Measurements from ENCODE around the gene ZDHHC6. TPM values are rescaled to one million over a fixed set of nuclear protein-coding genes. Genes with fewer than 3 reads are reported as not detected.

ZDHHC6 gene
- total RNA-seq, 1 experiment from 2014 or later = 88.5 TPM

GRCh38 chr10:112385201-112385600 lies 61.5 kb downstream of the ZDHHC6 start:
- no peaks in the 10 kb centered on the region for H4K20me1 ChIP-seq (ENCODE audit: insufficient read depth)
- H3K36me3 ChIP-seq (ENCODE audit: control insufficient read depth in 1 of 2, insufficient read depth in 2 of 2, low read length in 2 of 2) = peaks cover 0 to 10% of the 10 kb centered on the region in 2 experiments; a peak in 1 of 4 replicates
- H3K4me2 ChIP-seq (ENCODE audit: low read length) = peak overlapping the region; percentile 66
- no peak overlapping the region for H2AFZ ChIP-seq (ENCODE audit: low read depth, low read length, poor library complexity, severe bottlenecking)
- peak overlapping the region; percentile 62 for H3K9ac ChIP-seq (ENCODE audit: low read length)
- ATAC-seq (no peak), DNase-seq (ENCODE audit: low read depth, low spot score) (no peak)
- BruUV-seq (replicated peaks) = no TSS peak
- H3K4me3 ChIP-seq (replicated peaks in 1 of 2; ENCODE audit: low read depth in 1 of 2, low read length in 2 of 2) = no peak overlapping the region
- peaks cover 91 to 98% of the 10 kb centered on the region in 2 experiments for H3K4me1 ChIP-seq (ENCODE audit: control insufficient read depth in 1 of 2, insufficient read depth in 2 of 2, low read length in 2 of 2)
- no peaks in the 10 kb centered on the region for H3K27me3 ChIP-seq (ENCODE audit: insufficient read depth, low read length)
- H3K9me3 ChIP-seq (ENCODE audit: control insufficient read depth in 1 of 2, insufficient read depth in 1 of 2, low read depth in 1 of 2, low read length in 2 of 2) = no peaks in the 10 kb centered on the region
- no peak for TF ChIP-seq YY1 (IDR thresholded peaks at IDR 0.05; ENCODE audit: extremely low read depth, insufficient replicate concordance, low read depth, low read length)
- no peak for TF ChIP-seq SIN3A (IDR thresholded peaks at IDR 0.05; ENCODE audit: low read depth)
- TF ChIP-seq ELF1 (IDR thresholded peaks at IDR 0.05; ENCODE audit: borderline replicate concordance, low read depth) = no peak
- no peak for TF ChIP-seq EZH2phosphoT487 (IDR thresholded peaks at IDR 0.05; ENCODE audit: borderline replicate concordance)
- TF ChIP-seq CTCF (IDR thresholded peaks at IDR 0.05 in 2 of 3, conservative IDR thresholded peaks at IDR 0.05 in 1 of 3; ENCODE audit: borderline replicate concordance in 1 of 3, insufficient read depth in 1 of 3, low read depth in 2 of 3, low read length in 2 of 3) = no peak
- H3K79me2 ChIP-seq (ENCODE audit: insufficient read depth, low read length) = peaks cover 78% of the 10 kb centered on the region
- ChIA-PET CTCF (interaction anchor here (2.4 to 3.2 kb wide), 2 partner anchors 11 to 50 kb away, joined by 14 to 15 read pairs; partner anchors contain the start of gene ACSL5), RAD21 (ENCODE audit: low non-redundant PET in 1 of 2, low total read pairs in 2 of 2, uncharacterized antibody in 2 of 2, unreplicated experiment in 2 of 2) (no interaction called here), POLR2A (interaction anchor here (1.4 to 9.8 kb wide), 4 partner anchors 9 to 142 kb away, joined by 3 to 134 read pairs (median 5); partner anchors contain the start of gene ACSL5)
- intact Hi-C loops (cut with micrococcal nuclease) = loop anchor here (5.0 to 10.0 kb wide), 3 partner anchors 132 to 687 kb away; partner anchors contain the start of gene TCF7L2
- H3K27ac ChIP-seq (ENCODE audit: low read depth, low read length) = peak overlapping the region; percentile 77
- no peaks in the 10 kb centered on the region for H3K9me2 ChIP-seq (ENCODE audit: insufficient read depth)

- no peaks in the 10 kb centered on the region for H3K27me3 ChIP-seq (ENCODE audit: insufficient read depth, low read length)
- H3K4me3 ChIP-seq (replicated peaks in 1 of 2; ENCODE audit: low read depth in 1 of 2, low read length in 2 of 2) = no peak overlapping the region
- intact Hi-C loops (cut with micrococcal nuclease) = loop anchor here (5.0 to 10.0 kb wide), 2 partner anchors 571 to 1987 kb away; partner anchors contain the start of gene TCF7L2
- POLR2A ChIA-PET = interaction anchor here (0.7 to 9.8 kb wide), 11 partner anchors 9 to 1985 kb away, joined by 3 to 134 read pairs (median 5); partner anchors contain the start of gene ACSL5
- H3K79me2 ChIP-seq (ENCODE audit: insufficient read depth, low read length) = peaks cover 71% of the 10 kb centered on the region
- CTCF ChIA-PET = interaction anchor here (1.4 to 3.2 kb wide), 3 partner anchors 10 to 63 kb away, joined by 3 to 15 read pairs (median 9); partner anchors contain the start of gene ACSL5
- RAD21 ChIA-PET (ENCODE audit: low non-redundant PET in 1 of 2, low total read pairs in 2 of 2, uncharacterized antibody in 2 of 2, unreplicated experiment in 2 of 2) = no interaction called here
- BruUV-seq (replicated peaks) = no TSS peak
- H3K27ac ChIP-seq (ENCODE audit: low read depth, low read length) = peak overlapping the region; percentile 77
- ATAC-seq (no peak), DNase-seq (ENCODE audit: low read depth, low spot score) (no peak)
- peaks cover 0 to 10% of the 10 kb centered on the region in 2 experiments; a peak in 1 of 4 replicates for H3K36me3 ChIP-seq (ENCODE audit: control insufficient read depth in 1 of 2, insufficient read depth in 2 of 2, low read length in 2 of 2)
- no peak overlapping the region for H2AFZ ChIP-seq (ENCODE audit: low read depth, low read length, poor library complexity, severe bottlenecking)
- H3K9me3 ChIP-seq (ENCODE audit: control insufficient read depth in 1 of 2, insufficient read depth in 1 of 2, low read depth in 1 of 2, low read length in 2 of 2) = no peaks in the 10 kb centered on the region
- H3K9me2 ChIP-seq (ENCODE audit: insufficient read depth) = no peaks in the 10 kb centered on the region
- peak overlapping the region; percentile 62 for H3K9ac ChIP-seq (ENCODE audit: low read length)
- H3K4me2 ChIP-seq (ENCODE audit: low read length) = peak overlapping the region; percentile 66
- peaks cover 92 to 98% of the 10 kb centered on the region in 2 experiments for H3K4me1 ChIP-seq (ENCODE audit: control insufficient read depth in 1 of 2, insufficient read depth in 2 of 2, low read length in 2 of 2)
- TF ChIP-seq ELF1 (IDR thresholded peaks at IDR 0.05; ENCODE audit: borderline replicate concordance, low read depth) (no peak), POLR2AphosphoS5 (IDR thresholded peaks at IDR 0.05; ENCODE audit: low read depth, low read length) (peak; percentile 23), RAD21 (IDR thresholded peaks at IDR 0.05; ENCODE audit: low read depth) (no peak), SP1 (IDR thresholded peaks at IDR 0.05; ENCODE audit: low read depth) (no peak)
- no peaks in the 10 kb centered on the region for H4K20me1 ChIP-seq (ENCODE audit: insufficient read depth)
Observed at GRCh38 chr10:112384141-112384540, 62.6 kb downstream of the ZDHHC6 start.

All from HCT116 (cell line).